ENCODE results near the gene SMIM1. TPM values are rescaled to one million over a fixed set of nuclear protein-coding genes. Genes with fewer than 3 reads are reported as not detected.
"Not testable (repeated sequence)": the region's sequence is repeated elsewhere in the genome, so short reads cannot be mapped to it uniquely, and the experiment has no call there.

The SMIM1 gene
- total RNA-seq, 6 donors from 2014 or later: 2.8 to 20.8 (median 13.5) TPM

DNA sequence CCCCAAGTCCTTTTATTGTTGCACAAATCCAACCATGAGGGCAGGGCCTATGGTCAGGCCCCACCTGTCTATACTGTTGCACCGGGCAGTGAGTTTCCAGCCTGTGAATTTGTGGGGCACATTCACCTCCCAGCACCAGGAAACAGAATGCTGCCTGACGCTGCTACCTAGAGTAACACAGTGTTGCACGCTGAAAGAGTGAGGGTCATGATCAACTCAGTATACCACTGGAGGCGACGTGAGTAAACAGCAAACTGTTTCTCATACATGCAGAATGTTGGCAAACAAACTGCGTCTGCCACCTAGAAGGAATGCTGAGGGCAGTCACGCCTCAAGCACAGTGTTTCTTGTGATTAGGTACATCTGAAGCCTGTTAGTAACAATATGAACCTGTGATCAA is 37.1 kb downstream of the SMIM1 start:
- Histone ChIP-seq H3K4me1 (no peaks in the 10 kb centered on the region), H3K27ac (no peak overlapping the region), H3K27me3 (no peaks in the 10 kb centered on the region), H3K36me3 (peaks cover 3 to 11% (median 5%) of the 10 kb centered on the region in 4 donors), H3K4me3 (no peak overlapping the region), H3K9me3 (no peaks in the 10 kb centered on the region)
- no peak for DNase-seq
- 66% methylated on average over 7 of the region's 7 CpGs for WGBS, 2 donors
- ATAC-seq (ENCODE audit: low FRiP score in 2 of 2): peak in 1 of 2 donors; percentile 17
- TF ChIP-seq, protein P1, sequence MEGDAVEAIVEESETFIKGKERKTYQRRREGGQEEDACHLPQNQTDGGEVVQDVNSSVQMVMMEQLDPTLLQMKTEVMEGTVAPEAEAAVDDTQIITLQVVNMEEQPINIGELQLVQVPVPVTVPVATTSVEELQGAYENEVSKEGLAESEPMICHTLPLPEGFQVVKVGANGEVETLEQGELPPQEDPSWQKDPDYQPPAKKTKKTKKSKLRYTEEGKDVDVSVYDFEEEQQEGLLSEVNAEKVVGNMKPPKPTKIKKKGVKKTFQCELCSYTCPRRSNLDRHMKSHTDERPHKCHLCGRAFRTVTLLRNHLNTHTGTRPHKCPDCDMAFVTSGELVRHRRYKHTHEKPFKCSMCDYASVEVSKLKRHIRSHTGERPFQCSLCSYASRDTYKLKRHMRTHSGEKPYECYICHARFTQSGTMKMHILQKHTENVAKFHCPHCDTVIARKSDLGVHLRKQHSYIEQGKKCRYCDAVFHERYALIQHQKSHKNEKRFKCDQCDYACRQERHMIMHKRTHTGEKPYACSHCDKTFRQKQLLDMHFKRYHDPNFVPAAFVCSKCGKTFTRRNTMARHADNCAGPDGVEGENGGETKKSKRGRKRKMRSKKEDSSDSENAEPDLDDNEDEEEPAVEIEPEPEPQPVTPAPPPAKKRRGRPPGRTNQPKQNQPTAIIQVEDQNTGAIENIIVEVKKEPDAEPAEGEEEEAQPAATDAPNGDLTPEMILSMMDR (IDR thresholded peaks at IDR 0.05): no peak
- no peak for TF ChIP-seq POLR2AphosphoS5 (IDR thresholded peaks at IDR 0.05)

DNA sequence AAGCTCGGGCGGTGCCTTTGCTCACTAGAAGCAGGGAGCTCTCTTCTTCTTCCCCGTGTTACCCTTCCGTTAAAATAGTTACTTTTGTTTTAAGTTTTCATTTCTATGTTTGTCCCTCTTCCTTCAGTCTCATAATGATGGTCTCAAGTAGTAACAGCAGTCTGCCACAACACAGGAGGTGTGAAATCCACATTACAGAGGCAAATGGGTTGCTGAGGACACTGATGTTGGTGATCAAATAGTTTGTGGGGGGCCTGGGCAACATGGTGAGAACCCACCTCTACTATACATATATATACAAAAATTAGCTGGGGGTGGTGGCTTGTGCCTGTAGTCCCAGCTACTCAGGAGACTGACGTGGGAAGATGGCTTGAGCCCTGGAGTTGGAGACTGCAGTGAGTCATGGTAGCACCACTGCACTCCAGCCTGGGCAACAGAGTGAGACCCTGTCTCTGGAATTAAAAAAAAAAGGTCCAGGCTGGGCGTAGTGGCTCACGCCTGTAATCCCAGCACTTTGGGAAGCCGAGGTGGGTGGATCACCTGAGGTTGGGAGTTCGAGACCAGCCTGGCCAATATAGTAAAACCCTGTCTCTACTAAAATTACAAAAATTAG is 37.7 kb downstream of the SMIM1 start:
- DNase-seq; H3K27me3 ChIP-seq; ATAC-seq (ENCODE audit: low FRiP score in 2 of 2); H3K27ac ChIP-seq; H3K4me1 ChIP-seq; H3K4me3 ChIP-seq; H3K9me3 ChIP-seq: not testable (repeated sequence)
- H3K36me3 ChIP-seq: peaks cover 6 to 17% (median 10%) of the 10 kb centered on the region in 4 donors
- 73 to 82% methylated on average over 9 of the region's 9 CpGs for WGBS, 2 donors

DNA sequence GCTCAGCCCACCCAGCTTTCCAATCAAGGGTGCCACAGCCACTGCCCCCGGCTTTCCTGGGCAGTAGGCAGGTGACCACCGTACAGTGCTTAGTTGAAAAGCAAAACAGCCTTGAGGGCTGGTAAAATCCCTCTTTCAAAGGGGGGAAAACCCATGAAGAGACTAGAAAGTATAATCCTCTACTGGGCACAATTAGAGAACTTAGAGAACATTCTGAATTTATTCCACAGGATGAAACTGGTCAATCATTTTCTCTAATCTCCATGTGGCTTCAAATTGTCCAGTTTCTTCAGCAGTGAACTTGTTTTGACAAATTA is 39.0 kb downstream of the SMIM1 start:
- 74 to 85% methylated on average over 2 of the region's 2 CpGs for WGBS, 2 donors
- peaks cover 6 to 30% (median 21%) of the 10 kb centered on the region in 4 donors for H3K36me3 ChIP-seq
- DNase-seq: no peak
- no peaks in the 10 kb centered on the region for H3K27me3 ChIP-seq
- no peak overlapping the region for H3K27ac ChIP-seq
- ATAC-seq (ENCODE audit: low FRiP score in 2 of 2): no peak
- no peaks in the 10 kb centered on the region for H3K4me1 ChIP-seq
- TF ChIP-seq, protein P1 (IDR thresholded peaks at IDR 0.05): no peak
- TF ChIP-seq POLR2A (IDR thresholded peaks at IDR 0.05): no peak
- no peak for TF ChIP-seq EP300 (IDR thresholded peaks at IDR 0.05)
- no peak overlapping the region for H3K4me3 ChIP-seq
- no peaks in the 10 kb centered on the region for H3K9me3 ChIP-seq

DNA sequence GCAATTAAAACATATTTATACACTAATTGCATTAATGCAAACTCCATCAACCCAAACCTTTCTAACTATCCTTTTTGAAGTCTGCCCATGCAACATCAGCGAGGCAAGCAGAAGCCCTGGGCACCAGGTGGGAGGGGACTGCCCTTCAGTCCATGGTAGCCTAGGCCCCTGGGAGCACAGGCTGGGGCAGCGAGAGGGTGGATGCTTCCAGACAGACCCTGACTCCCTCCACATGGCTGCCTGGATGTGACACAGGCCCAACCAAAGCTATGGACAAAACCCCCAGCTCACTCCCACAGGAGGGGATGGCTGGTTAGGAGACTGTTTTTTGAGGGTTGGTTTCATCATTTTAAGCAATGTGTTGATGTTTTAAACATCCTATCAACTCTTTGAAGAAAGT is 41.5 kb downstream of the SMIM1 start:
- Histone ChIP-seq H3K27ac (no peak overlapping the region), H3K36me3 (peaks cover 6 to 41% (median 21%) of the 10 kb centered on the region in 4 donors), H3K4me1 (no peaks in the 10 kb centered on the region), H3K27me3 (no peaks in the 10 kb centered on the region), H3K9me3 (no peaks in the 10 kb centered on the region), H3K4me3 (no peak overlapping the region)
- TF ChIP-seq, protein P1 (IDR thresholded peaks at IDR 0.05): no peak
- TF ChIP-seq POLR2A (IDR thresholded peaks at IDR 0.05) (no peak), POLR2AphosphoS5 (IDR thresholded peaks at IDR 0.05) (no peak), EP300 (IDR thresholded peaks at IDR 0.05) (no peak)
- WGBS, 2 donors: 100% methylated on average over 2 of the region's 2 CpGs
- ATAC-seq (ENCODE audit: low FRiP score in 2 of 2) (no peak), DNase-seq (no peak)

DNA sequence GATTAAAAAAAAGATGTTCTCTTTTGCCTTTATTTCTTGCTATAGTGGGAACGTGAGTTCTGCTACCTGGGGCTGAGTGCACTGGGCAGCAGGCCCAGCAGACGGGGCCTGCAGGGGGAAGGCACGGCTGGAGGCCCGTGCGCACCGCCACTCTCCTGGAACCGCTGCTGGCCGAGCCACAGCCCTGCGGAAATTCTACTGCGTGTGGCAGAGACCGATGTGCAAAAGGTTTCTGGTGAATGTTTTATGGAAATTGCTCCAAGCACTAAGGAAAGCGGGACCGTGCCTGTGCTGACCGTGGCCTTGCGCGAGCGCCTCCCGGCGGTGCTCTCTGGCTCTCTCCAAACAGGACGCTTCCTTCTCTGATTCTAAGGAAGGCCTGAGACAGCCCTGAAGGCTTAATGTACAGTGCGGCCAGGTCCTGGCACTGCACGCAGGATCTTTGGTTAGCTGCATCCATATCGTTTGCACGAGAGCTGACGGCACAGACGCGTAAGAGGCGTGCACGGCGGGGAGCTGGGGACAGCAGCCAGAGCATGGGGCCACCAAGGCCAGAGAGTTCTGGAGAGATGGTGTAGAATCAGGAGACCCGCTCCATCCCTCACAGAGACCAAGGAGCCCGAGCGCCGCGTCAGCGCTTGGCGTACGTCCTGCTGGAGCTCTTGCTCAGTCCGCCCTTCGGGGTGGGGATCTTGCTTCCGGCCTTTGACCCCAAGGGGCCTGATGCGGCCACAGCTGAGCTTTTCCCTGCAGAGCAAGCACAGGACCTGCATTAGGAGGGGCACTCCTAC is 42.4 kb downstream of the SMIM1 start:
- 91 to 94% methylated on average over 42 of the region's 42 CpGs for WGBS, 2 donors
- peak in 1 of 2 donors; percentile 73 for DNase-seq
- no peak for ATAC-seq (ENCODE audit: low FRiP score in 2 of 2)
- Histone ChIP-seq H3K4me3 (no peak overlapping the region), H3K9me3 (no peaks in the 10 kb centered on the region), H3K27ac (no peak overlapping the region), H3K36me3 (peaks cover 7 to 50% (median 23%) of the 10 kb centered on the region in 4 donors), H3K27me3 (no peaks in the 10 kb centered on the region), H3K4me1 (no peaks in the 10 kb centered on the region)
- TF ChIP-seq POLR2AphosphoS5 (IDR thresholded peaks at IDR 0.05) (no peak), POLR2A (IDR thresholded peaks at IDR 0.05) (no peak), EP300 (IDR thresholded peaks at IDR 0.05) (no peak)
- TF ChIP-seq, protein P1 (IDR thresholded peaks at IDR 0.05): no peak
